H1 (cell line): Measurements from ENCODE around the gene MCUB. TPM values are rescaled to one million over a fixed set of nuclear protein-coding genes. Genes with fewer than 3 reads are reported as not detected.

ENCODE experiments used
- CTCF ChIA-PET: fragments of 300-600 bp; sonication (Branson Sonifier 250); formaldehyde crosslinking; loops from one replicate; lab custom pipeline; 2021; ENCODE audit not compliant: partially characterized antibody; lab: Charles Lee
- POLR2A ChIA-PET: fragments of 300-600 bp; sonication (Branson Sonifier 250); formaldehyde crosslinking; loops from one replicate; lab custom pipeline; 2021; ENCODE audit warnings: inconsistent platforms; ENCODE audit not compliant: partially characterized antibody; lab: Charles Lee
- DNase-seq, 2 experiments: peaks; one replicate each; pipeline versions ENCODE4 v3.0.0 to v3.0.0-alpha.2; 2010 to 2022; ENCODE audit warnings: low spot score in 2 of 2, low read depth in 1 of 2, mixed read lengths in 1 of 2
- FAIRE-seq: peaks from 2 replicates; lab custom pipeline; 2011; peaks lifted over from hg19 to GRCh38; lab: Jason Lieb, UNC
- H2AFZ ChIP-seq: 2 replicates; pipeline ENCODE4 v1.8.1; 2012; ENCODE audit warnings: low read length, inconsistent platforms
- H2AK5ac ChIP-seq: 2 replicates; pipeline ENCODE4 v1.6.1; 2013; ENCODE audit warnings: low read depth, low read length
- H2BK120ac ChIP-seq: replicated peaks from 2 replicates; pipeline ENCODE3; 2013; ENCODE audit warnings: low read depth, low read length, inconsistent platforms
- H2BK12ac ChIP-seq: 2 replicates; pipeline ENCODE4 v1.6.1; 2013; ENCODE audit warnings: low read depth, low read length
- H2BK15ac ChIP-seq: 2 replicates; pipeline ENCODE4 v1.6.1; 2013; ENCODE audit warnings: low read length
- H2BK20ac ChIP-seq: 2 replicates; pipeline ENCODE4 v1.6.1; 2013; ENCODE audit warnings: low read length
- H2BK5ac ChIP-seq: 2 replicates; pipeline ENCODE4 v1.6.1; 2013; ENCODE audit warnings: low read depth, low read length
- H3K14ac ChIP-seq: 2 replicates; pipeline ENCODE4 v1.6.1; 2013; ENCODE audit warnings: inconsistent platforms; ENCODE audit not compliant: insufficient read length
- H3K18ac ChIP-seq: 2 replicates; pipeline ENCODE4 v1.6.1; 2013; ENCODE audit warnings: low read length; ENCODE audit errors: extremely low read depth
- H3K23ac ChIP-seq: 2 replicates; pipeline ENCODE4 v1.6.1; 2013; ENCODE audit warnings: inconsistent platforms; ENCODE audit not compliant: insufficient read length
- H3K23me2 ChIP-seq: 2 replicates; pipeline ENCODE4 v1.6.1; 2013; ENCODE audit warnings: low read depth, low read length
- H3K27ac ChIP-seq: 2 replicates; pipeline ENCODE4 v1.6.1; 2011; ENCODE audit warnings: low read depth, low read length, inconsistent platforms
- H3K27me3 ChIP-seq, 4 experiments: replicated peaks in 1 of 4; 1 replicate in 1 of 4; 2 replicates in 3 of 4; pipeline versions ENCODE4 v1.6.1 to v1.8.1; 2011 to 2013; ENCODE audit warnings: low read length in 3 of 4, mild to moderate bottlenecking in 3 of 4, inconsistent platforms in 2 of 4, mixed read lengths in 2 of 4, moderate library complexity in 1 of 4; ENCODE audit not compliant: control insufficient read depth in 3 of 4, insufficient read depth in 3 of 4; ENCODE audit errors: extremely low read depth in 1 of 4
- H3K36me3 ChIP-seq, 4 experiments: 2 replicates each; pipeline versions ENCODE4 v1.6.1 to v1.8.1; 2011 to 2013; ENCODE audit warnings: mild to moderate bottlenecking in 4 of 4, low read length in 3 of 4, moderate library complexity in 2 of 4, control low read depth in 1 of 4, inconsistent platforms in 1 of 4; ENCODE audit not compliant: insufficient read depth in 4 of 4, control insufficient read depth in 2 of 4
- H3K4ac ChIP-seq: replicated peaks from 2 replicates; pipeline ENCODE3; 2013; ENCODE audit warnings: low read length, low read depth, mixed read lengths, inconsistent platforms; ENCODE audit not compliant: insufficient read length
- H3K4me1 ChIP-seq, 4 experiments: replicated peaks in 1 of 4; 1 replicate in 1 of 4; 2 replicates in 3 of 4; pipeline versions ENCODE4 v1.6.1 to v1.8.1; 2011 to 2013; ENCODE audit warnings: low read length in 3 of 4, inconsistent platforms in 2 of 4, mixed read lengths in 1 of 4; ENCODE audit not compliant: insufficient read depth in 4 of 4, control insufficient read depth in 3 of 4
- H3K4me2 ChIP-seq, 2 experiments: 2 replicates each; pipeline versions ENCODE4 v1.6.1 to v1.8.1; 2011 to 2013; ENCODE audit warnings: low read depth in 2 of 2, low read length in 2 of 2, control low read depth in 1 of 2, inconsistent platforms in 1 of 2, mild to moderate bottlenecking in 1 of 2; ENCODE audit not compliant: insufficient read depth in 1 of 2
- H3K4me3 ChIP-seq, 4 experiments: fragments of 200-600, 300-600 bp in 1 of 4; sonication (generic), shearing (Covaris generic), sonication (Bioruptor Twin) in 1 of 4; 2 replicates each; pipeline versions ENCODE4 v1.5.1 to v1.8.1; 2011 to 2016; ENCODE audit warnings: low read length in 4 of 4, low read depth in 3 of 4, control low read depth in 2 of 4, inconsistent platforms in 2 of 4, mild to moderate bottlenecking in 2 of 4, mixed read lengths in 1 of 4, moderate library complexity in 1 of 4; ENCODE audit not compliant: insufficient read depth in 2 of 4; ENCODE audit errors: extremely low read depth in 1 of 4
- H3K56ac ChIP-seq: replicated peaks from 2 replicates; pipeline ENCODE3; 2013; ENCODE audit warnings: low read depth, mild to moderate bottlenecking, mixed read lengths, low read length, inconsistent platforms; ENCODE audit not compliant: insufficient read length
- H3K79me1 ChIP-seq: 2 replicates; pipeline ENCODE4 v1.6.1; 2013; ENCODE audit warnings: low read depth, low read length, control low read depth
- H3K79me2 ChIP-seq, 2 experiments: 2 replicates each; pipeline versions ENCODE4 v1.6.1 to v1.8.1; 2012 to 2013; ENCODE audit warnings: low read length in 2 of 2, mild to moderate bottlenecking in 2 of 2, inconsistent platforms in 1 of 2; ENCODE audit not compliant: insufficient read depth in 2 of 2, control insufficient read depth in 1 of 2
- H3K9ac ChIP-seq, 4 experiments: replicated peaks in 1 of 4; 1 replicate in 1 of 4; 2 replicates in 3 of 4; pipeline versions ENCODE4 v1.6.1 to v1.8.1; 2011 to 2013; ENCODE audit warnings: low read depth in 3 of 4, low read length in 3 of 4, control low read depth in 2 of 4, mild to moderate bottlenecking in 2 of 4, moderate library complexity in 2 of 4, inconsistent platforms in 1 of 4; ENCODE audit errors: extremely low read depth in 1 of 4
- H3K9me3 ChIP-seq, 2 experiments: 2 replicates each; pipeline versions ENCODE4 v1.6.1 to v1.8.1; 2012 to 2013; ENCODE audit warnings: mild to moderate bottlenecking in 2 of 2, moderate library complexity in 2 of 2, control low read depth in 1 of 2, inconsistent platforms in 1 of 2, low read depth in 1 of 2, low read length in 1 of 2, mixed read lengths in 1 of 2; ENCODE audit not compliant: insufficient read depth in 2 of 2
- H4K20me1 ChIP-seq, 2 experiments: replicated peaks in 1 of 2; 2 replicates each; pipeline versions ENCODE3 to v1.8.1; 2011 to 2013; ENCODE audit warnings: inconsistent platforms in 2 of 2, low read length in 2 of 2, mild to moderate bottlenecking in 1 of 2; ENCODE audit not compliant: insufficient read depth in 2 of 2, control insufficient read depth in 1 of 2
- H4K5ac ChIP-seq: 2 replicates; pipeline ENCODE4 v1.6.1; 2013; ENCODE audit warnings: low read length, low read depth, mixed read lengths, inconsistent platforms; ENCODE audit not compliant: insufficient read length
- H4K8ac ChIP-seq: 2 replicates; pipeline ENCODE4 v1.8.0; 2013; ENCODE audit warnings: mild to moderate bottlenecking, moderate library complexity, low read length, inconsistent platforms; ENCODE audit not compliant: insufficient read depth; ENCODE audit errors: extremely low read depth
- H4K91ac ChIP-seq: replicated peaks from 2 replicates; pipeline ENCODE3; 2013; ENCODE audit warnings: low read length, mixed read lengths, inconsistent platforms; ENCODE audit not compliant: insufficient read length
- CBX5 ChIP-seq: fragments of 300-800, 300-1000 bp; sonication (generic); IDR thresholded peaks from 2 replicates; pipeline ENCODE4 v1.7.1; 2016; ENCODE audit warnings: antibody characterized with exemption, low read length, low read depth
- CREB1 ChIP-seq: IDR thresholded peaks from 2 replicates; pipeline ENCODE4 v1.6.1; 2012; ENCODE audit warnings: inconsistent platforms
- CTBP2 ChIP-seq: IDR thresholded peaks from 2 replicates; pipeline ENCODE4 v1.7.0; 2011; ENCODE audit warnings: borderline replicate concordance, mild to moderate bottlenecking, moderate library complexity, mixed read lengths, low read length; ENCODE audit not compliant: insufficient read depth, insufficient read length
- CTCF ChIP-seq, 3 experiments: IDR thresholded peaks; 1 replicate in 2 of 3; 2 replicates in 1 of 3; pipeline versions ENCODE4 v1.5.1 to v1.6.1; 2011; ENCODE audit warnings: low read length in 3 of 3, mild to moderate bottlenecking in 3 of 3, inconsistent platforms in 2 of 3, low read depth in 1 of 3, moderate library complexity in 1 of 3; ENCODE audit not compliant: insufficient read depth in 1 of 3; ENCODE audit errors: control extremely low read depth in 1 of 3
- E2F6 ChIP-seq: IDR thresholded peaks from 2 replicates; pipeline ENCODE4 v1.6.1; 2012; ENCODE audit warnings: inconsistent platforms
- JUND ChIP-seq: IDR thresholded peaks from 2 replicates; pipeline ENCODE4 v1.6.1; 2011; ENCODE audit warnings: mild to moderate bottlenecking, improper control_type of control experiment, low read length
- RFX5 ChIP-seq: IDR thresholded peaks from 2 replicates; pipeline ENCODE4 v1.6.1; 2011; ENCODE audit warnings: low read depth, low read length, improper control_type of control experiment, borderline replicate concordance
- RXRA ChIP-seq: IDR thresholded peaks from 2 replicates; pipeline ENCODE4 v1.6.1; 2011; ENCODE audit warnings: low read depth, mild to moderate bottlenecking, low read length, moderate library complexity; ENCODE audit not compliant: insufficient read depth
- SIN3A ChIP-seq, 2 experiments: IDR thresholded peaks in 1 of 2; conservative IDR thresholded peaks in 1 of 2; 2 replicates each; pipeline ENCODE4 v1.6.1; 2011 to 2012; ENCODE audit warnings: low read length in 2 of 2, improper control_type of control experiment in 1 of 2, low read depth in 1 of 2, mild to moderate bottlenecking in 1 of 2
- SIRT6 ChIP-seq: IDR thresholded peaks from one replicate; pipeline ENCODE4 v1.7.1; 2012; ENCODE audit warnings: low read length, inconsistent platforms
- TAF1 ChIP-seq: IDR thresholded peaks from 2 replicates; pipeline ENCODE4 v1.6.1; 2011; ENCODE audit warnings: mild to moderate bottlenecking, low read depth, low read length
- TEAD4 ChIP-seq: IDR thresholded peaks from 2 replicates; pipeline ENCODE4 v1.6.1; 2012; ENCODE audit warnings: low read depth, low read length, inconsistent platforms, mixed read lengths
- WGBS, 2 experiments: shearing (Covaris generic) in 1 of 2; methylation state at CpG; one replicate each; pipeline versions ENCODE4 v1.1.6 to v1.1.7; 2013 to 2015; ENCODE audit warnings: low lambda C conversion rate in 2 of 2, mixed read lengths in 2 of 2, inconsistent platforms in 1 of 2, low coverage in 1 of 2, missing lambda C conversion rate in 1 of 2; ENCODE audit not compliant: insufficient replicate concordance in 2 of 2, insufficient coverage in 1 of 2, insufficient read length in 1 of 2; ENCODE audit errors: extremely low coverage in 1 of 2, missing lambda C conversion rate in 1 of 2; 5-methylcytosine and 5-hydroxymethylcytosine counted together
- polyA plus RNA-seq, 7 experiments: library from polyadenylated mRNA; depleted of rRNA in 3 of 7; stranded (reverse) in 5 of 7; unstranded in 2 of 7; fragments of >200 nt in 5 of 7; fragments of 200-250 nt in 2 of 7; gene quantifications; 1 replicate in 5 of 7; 2 replicates in 1 of 7; 4 replicates in 1 of 7; pipeline versions ENCODE4 v1.2.1 to v1.2.3, GENCODE V29; 2011 to 2013; ENCODE audit warnings: missing spikeins in 2 of 7, mixed read lengths in 2 of 7
- total RNA-seq: library from RNA; stranded (reverse); fragmentation: NEBNext Ultra II Directional; extraction: Animal tissue kit (Norgen Biotek cat#: 25700); gene quantifications from 2 replicates; pipeline ENCODE4 v1.2.1, GENCODE V29; 2021

The MCUB gene
- total and polyA plus RNA-seq, 2 of the 8 experiments (the other 6 are each of a cell fraction or from before 2014, with no cell fraction given), result 15.2 to 19.4 TPM

- Histone ChIP-seq H2BK5ac (no peak overlapping the region), H3K23ac (no peak overlapping the region), H3K23me2 (no peaks in the 10 kb centered on the region), H3K36me3 (no peaks in the 10 kb centered on the region), H3K56ac (no peak overlapping the region), H2BK15ac (no peak overlapping the region), H3K9ac (no peak overlapping the region), H3K79me2 (no peaks in the 10 kb centered on the region), H3K4ac (no peak overlapping the region), H2BK120ac (no peak overlapping the region), H3K9me3 (no peaks in the 10 kb centered on the region), H3K4me1 (no peaks in the 10 kb centered on the region), H4K20me1 (no peaks in the 10 kb centered on the region), H3K14ac (no peak overlapping the region), H2AK5ac (no peak overlapping the region), H2AFZ (no peak overlapping the region), H3K4me3 (no peak overlapping the region), H3K27ac (no peak overlapping the region), H2BK12ac (no peak overlapping the region), H4K8ac (no peak overlapping the region), H3K4me2 (no peak overlapping the region), H3K27me3 (no peaks in the 10 kb centered on the region), H4K5ac (no peak overlapping the region), H4K91ac (no peak overlapping the region), H3K18ac (no peak overlapping the region), H3K79me1 (no peaks in the 10 kb centered on the region), H2BK20ac (no peak overlapping the region)
- no peak for DNase-seq
- CTCF ChIA-PET, result no interaction called here
- no peak for FAIRE-seq
- POLR2A ChIA-PET, result no interaction called here
- 82% methylated on average over 2 of the region's 2 CpGs; no CpG with 5 or more reads in 1 of the 2 experiments for whole genome bisulfite sequencing, 2 experiments
- TF ChIP-seq TAF1 (no peak), RFX5 (no peak), CBX5 (no peak), CTBP2 (no peak), CREB1 (no peak), E2F6 (no peak), CTCF (IDR thresholded peaks at IDR 0.05; ENCODE audit: control extremely low read depth in 1 of 3, insufficient read depth in 1 of 3, low read depth in 1 of 3, low read length in 3 of 3) (no peak), TEAD4 (no peak), SIN3A (conservative IDR thresholded peaks at IDR 0.05 in 1 of 2, IDR thresholded peaks at IDR 0.05 in 1 of 2; ENCODE audit: low read depth in 1 of 2, low read length in 2 of 2) (no peak), RXRA (no peak), SIRT6 (no peak), JUND (no peak)
These were observed 11.4 kb upstream of the MCUB start for GRCh38 chr4:109548655-109549054.
